GM23338 (cell line): ENCODE results near the gene AKAP10. TPM values are rescaled to one million over a fixed set of nuclear protein-coding genes. Genes with fewer than 3 reads are reported as not detected.
A peak's percentile ranks its signal among the peaks of the same experiment; 100 is the strongest.

Experiments
- ATAC-seq: fragments of 200-7000 bp; cut with Tn5 transposase; 3 replicates; pipeline ENCODE4 v1.9.1; 2020
- DNase-seq: peaks from one replicate; pipeline ENCODE4 v3.0.0-alpha.2; 2015; ENCODE audit warnings: low spot score
- H2AFZ ChIP-seq: fragments of 200-600 bp; sonication (generic); 2 replicates; pipeline ENCODE4 v1.8.0; 2016; ENCODE audit warnings: antibody characterized with exemption, mild to moderate bottlenecking, moderate library complexity
- H3F3A ChIP-seq: fragments of 200-600 bp; sonication (generic); replicated peaks from 2 replicates; pipeline ENCODE4 v1.8.0; 2017; ENCODE audit warnings: antibody characterized with exemption, mixed run types, low read depth
- H3K27ac ChIP-seq: fragments of 200-600 bp; sonication (generic); 2 replicates; pipeline ENCODE4 v1.6.1; 2016; ENCODE audit warnings: low read depth
- H3K27me3 ChIP-seq: fragments of 200-600 bp; sonication (generic); 2 replicates; pipeline ENCODE4 v1.8.0; 2016; ENCODE audit warnings: mild to moderate bottlenecking, mixed run types, moderate library complexity; ENCODE audit not compliant: insufficient read depth
- H3K36me3 ChIP-seq: fragments of 200-600 bp; sonication (generic); 2 replicates; pipeline ENCODE4 v1.8.0; 2016; ENCODE audit warnings: mild to moderate bottlenecking; ENCODE audit not compliant: insufficient read depth
- H3K4me1 ChIP-seq: fragments of 200-600 bp; sonication (generic); 2 replicates; pipeline ENCODE4 v1.8.0; 2016; ENCODE audit warnings: mild to moderate bottlenecking, moderate library complexity; ENCODE audit not compliant: insufficient read depth
- H3K4me2 ChIP-seq: fragments of 200-600 bp; sonication (generic); 2 replicates; pipeline ENCODE4 v1.7.1; 2017; ENCODE audit warnings: mixed run types
- H3K4me3 ChIP-seq: fragments of 200-600 bp; sonication (generic); 2 replicates; pipeline ENCODE4 v1.6.1; 2016; ENCODE audit warnings: mixed run types
- H3K79me2 ChIP-seq: fragments of 200-600 bp; sonication (generic); replicated peaks from 2 replicates; pipeline ENCODE4 v1.8.0; 2017; ENCODE audit warnings: mild to moderate bottlenecking; ENCODE audit not compliant: insufficient read depth
- H3K9me2 ChIP-seq: fragments of 200-600 bp; sonication (generic); 2 replicates; pipeline ENCODE4 v1.8.0; 2017; ENCODE audit not compliant: insufficient read depth
- H4K20me1 ChIP-seq: fragments of 200-600 bp; sonication (generic); replicated peaks from 2 replicates; pipeline ENCODE4 v1.8.0; 2017; ENCODE audit warnings: mild to moderate bottlenecking; ENCODE audit not compliant: insufficient read depth
- H3K27ac Mint-ChIP-seq: 2 replicates; pipeline ENCODE4 v1.8.0; 2020; ENCODE audit warnings: inconsistent platforms, mild to moderate bottlenecking, moderate library complexity, mixed read lengths
- H3K27me3 Mint-ChIP-seq: 3 replicates; pipeline ENCODE4 v1.8.0; 2022; ENCODE audit warnings: low read depth, mild to moderate bottlenecking, moderate library complexity, mixed read lengths, inconsistent platforms; ENCODE audit not compliant: insufficient read depth, poor library complexity
- H3K36me3 Mint-ChIP-seq: 3 replicates; pipeline ENCODE4 v1.8.0; 2021; ENCODE audit warnings: low read depth, mild to moderate bottlenecking, inconsistent platforms, moderate library complexity, mixed read lengths
- H3K4me1 Mint-ChIP-seq: 3 replicates; pipeline ENCODE4 v1.8.0; 2020; ENCODE audit warnings: mild to moderate bottlenecking, inconsistent platforms, mixed read lengths
- H3K4me3 Mint-ChIP-seq: 3 replicates; pipeline ENCODE4 v1.8.0; 2021; ENCODE audit warnings: moderate library complexity, mild to moderate bottlenecking, inconsistent platforms, mixed read lengths
- H3K9me3 Mint-ChIP-seq: 3 replicates; pipeline ENCODE4 v1.8.0; 2020; ENCODE audit warnings: moderate library complexity, mild to moderate bottlenecking, inconsistent platforms, mixed read lengths
- CREB1 ChIP-seq: fragments of 250-450 bp; sonication (Bioruptor Pico); IDR thresholded peaks from 2 replicates; pipeline ENCODE4 v1.5.0; 2020; ENCODE audit warnings: low read depth, mild to moderate bottlenecking, moderate library complexity
- CTCF ChIP-seq, 2 experiments: fragments of 200-600 bp in 1 of 2; sonication (generic) in 1 of 2; conservative IDR thresholded peaks; 2 replicates each; pipeline versions ENCODE4 v1.5.1 to v1.6.1; 2016 to 2017; ENCODE audit warnings: antibody characterized with exemption in 2 of 2, low read depth in 2 of 2, mild to moderate bottlenecking in 2 of 2, moderate library complexity in 1 of 2
- EZH2 ChIP-seq: fragments of 200-600 bp; sonication (generic); IDR thresholded peaks from one replicate; pipeline ENCODE4 v1.8.0; 2017; ENCODE audit warnings: antibody characterized with exemption, mild to moderate bottlenecking, low read depth; ENCODE audit not compliant: unreplicated experiment
- EZH2phosphoT487 ChIP-seq: fragments of 200-600 bp; sonication (generic); IDR thresholded peaks from one replicate; pipeline ENCODE4 v1.8.1; 2018; ENCODE audit warnings: antibody characterized with exemption; ENCODE audit not compliant: unreplicated experiment
- JUNB ChIP-seq: IDR thresholded peaks from one replicate; pipeline ENCODE4 v1.6.1; 2016; ENCODE audit warnings: antibody characterized with exemption; ENCODE audit not compliant: unreplicated experiment
- NANOG ChIP-seq: IDR thresholded peaks from 2 replicates; pipeline ENCODE4 v1.6.1; 2016; ENCODE audit warnings: antibody characterized with exemption, borderline replicate concordance
- POLR2AphosphoS5 ChIP-seq: IDR thresholded peaks from 2 replicates; pipeline ENCODE4 v1.6.1; 2016; ENCODE audit warnings: antibody characterized with exemption, low read depth
- STAT1 ChIP-seq: IDR thresholded peaks from one replicate; pipeline ENCODE4 v1.6.1; 2016; ENCODE audit warnings: antibody characterized with exemption; ENCODE audit not compliant: unreplicated experiment
- ZNF114 ChIP-seq: fragments of 250-450 bp; sonication (Bioruptor Pico); IDR thresholded peaks from 2 replicates; pipeline ENCODE4 v1.5.0; 2020; ENCODE audit warnings: mild to moderate bottlenecking, moderate library complexity
- ZNF331 ChIP-seq: fragments of 250-450 bp; sonication (Bioruptor Pico); IDR thresholded peaks from 2 replicates; pipeline ENCODE4 v1.5.0; 2020; ENCODE audit warnings: low read depth, mild to moderate bottlenecking, moderate library complexity
- polyA plus RNA-seq: library from polyadenylated mRNA; unstranded; fragments of >200 nt; fragmentation: Nextera tagmentation; extraction: Ambion mirVana; gene quantifications from 2 replicates; pipeline ENCODE4 v1.2.1, GENCODE V29; 2016
- total RNA-seq: library from RNA; depleted of rRNA; stranded (reverse); fragments of >200 nt; shearing (Covaris generic); gene quantifications from 2 replicates; pipeline ENCODE4 v1.2.3, GENCODE V29; 2014

The AKAP10 gene
- total and polyA plus RNA-seq, 2 experiments from 2014 or later: 16.7 to 25.9 TPM

- H3K36me3 Mint-ChIP-seq: peaks cover 47% of the 10 kb centered on the region
- no peak overlapping the region for H3K4me3 Mint-ChIP-seq
- no peaks in the 10 kb centered on the region for H3K27me3 Mint-ChIP-seq
- H3K36me3 ChIP-seq: peaks cover 4% of the 10 kb centered on the region
- DNase-seq (no peak), ATAC-seq (no peak)
- peaks cover 14% of the 10 kb centered on the region for H3K4me1 Mint-ChIP-seq
- H4K20me1 ChIP-seq: peaks cover 21% of the 10 kb centered on the region; the same call in 1 of the 2 replicates
- no peak for TF ChIP-seq JUNB
- TF ChIP-seq ZNF331: no peak
- TF ChIP-seq POLR2AphosphoS5: no peak
- no peak for TF ChIP-seq NANOG
- TF ChIP-seq CTCF (conservative IDR thresholded peaks at IDR 0.05; ENCODE audit: low read depth in 2 of 2): no peak
- no peak for TF ChIP-seq CREB1 (CRISPR knock-in tag)
- TF ChIP-seq ZNF114 (CRISPR knock-in tag): no peak
- no peak overlapping the region for H2AFZ ChIP-seq
- H3K27ac ChIP-seq: 0 out of 2 replicates have a peak overlapping the region, but pooled peaks have one; percentile 39
- 0 out of 2 replicates have a peak, but pooled peaks cover 4% of the 10 kb centered on the region for H3K4me1 ChIP-seq
- no peak overlapping the region; the same call in 1 of the 2 replicates for H3K27ac Mint-ChIP-seq
- no peaks in the 10 kb centered on the region for H3K27me3 ChIP-seq
- H3K9me3 Mint-ChIP-seq: peaks cover 11% of the 10 kb centered on the region; the same call in 2 of the 3 replicates
- H3K4me3 ChIP-seq: no peak overlapping the region
- no peaks in the 10 kb centered on the region for H3F3A ChIP-seq
- no peaks in the 10 kb centered on the region for H3K9me2 ChIP-seq
- no peak overlapping the region for H3K4me2 ChIP-seq
- H3K79me2 ChIP-seq: peaks cover 62% of the 10 kb centered on the region
Measured at GRCh38 chr17:19948116-19948943, 29.3 kb downstream of the AKAP10 start.

- Histone ChIP-seq H3F3A (no peaks in the 10 kb centered on the region), H3K9me2 (no peaks in the 10 kb centered on the region), H3K4me2 (no peak overlapping the region), H3K79me2 (peaks cover 58% of the 10 kb centered on the region), H4K20me1 (peaks cover 21% of the 10 kb centered on the region; the same call in 1 of the 2 replicates), H2AFZ (no peak overlapping the region), H3K4me1 (0 out of 2 replicates have a peak, but pooled peaks cover 7% of the 10 kb centered on the region), H3K27me3 (no peaks in the 10 kb centered on the region), H3K36me3 (peaks cover 4% of the 10 kb centered on the region), H3K27ac (no peak overlapping the region), H3K4me3 (no peak overlapping the region)
- H3K4me3 Mint-ChIP-seq: no peak overlapping the region
- ATAC-seq (no peak), DNase-seq (no peak)
- H3K27me3 Mint-ChIP-seq: peaks cover 5% of the 10 kb centered on the region
- TF ChIP-seq POLR2AphosphoS5: no peak
- no peak for TF ChIP-seq CTCF (conservative IDR thresholded peaks at IDR 0.05; ENCODE audit: low read depth in 2 of 2)
- TF ChIP-seq JUNB: no peak
- no peak for TF ChIP-seq ZNF331
- no peak for TF ChIP-seq EZH2
- TF ChIP-seq EZH2phosphoT487: no peak
- no peak for TF ChIP-seq CREB1 (CRISPR knock-in tag)
- no peak for TF ChIP-seq NANOG
- no peak for TF ChIP-seq STAT1
- H3K4me1 Mint-ChIP-seq: peaks cover 22% of the 10 kb centered on the region
- H3K36me3 Mint-ChIP-seq: peaks cover 40% of the 10 kb centered on the region
- H3K27ac Mint-ChIP-seq: no peak overlapping the region
- H3K9me3 Mint-ChIP-seq: peaks cover 8% of the 10 kb centered on the region; the same call in 2 of the 3 replicates
Measured at GRCh38 chr17:19946921-19947320, 30.7 kb downstream of the AKAP10 start.
